Heart right ventricle (tissue), 16 donors: ENCODE results near the gene ARID5B. TPM values are rescaled to one million over a fixed set of nuclear protein-coding genes. Genes with fewer than 3 reads are reported as not detected.

Experiments used
- ATAC-seq, 8 donors: fragments of 200-7000 bp; cut with Tn5 transposase; one replicate each; pipeline ENCODE4 v1.9.1; 2020; ENCODE audit warnings: mild to moderate bottlenecking in 8 of 8, moderate library complexity in 8 of 8, moderate number of reproducible peaks in 1 of 8
- DNase-seq, 2 donors: peaks; one replicate each; pipeline ENCODE4 v3.0.0-alpha.2; 2020
- H3K27ac ChIP-seq, 10 donors: fragments of 200-600 bp; sonication (generic) in 2 of 10; one replicate each; pipeline versions ENCODE4 v1.5.0 to v1.8.0; 2020 to 2022; ENCODE audit warnings: mild to moderate bottlenecking in 3 of 10
- H3K27me3 ChIP-seq, 7 donors: fragments of 200-600 bp; one replicate each; pipeline ENCODE4 v1.8.0; 2021 to 2022; ENCODE audit warnings: mild to moderate bottlenecking in 2 of 7
- H3K36me3 ChIP-seq, 9 donors: fragments of 200-600 bp; sonication (generic) in 1 of 9; one replicate each; pipeline versions ENCODE4 v1.5.0 to v1.8.0; 2020 to 2022; ENCODE audit warnings: mild to moderate bottlenecking in 2 of 9
- H3K4me1 ChIP-seq, 9 donors: fragments of 200-600 bp; sonication (generic) in 1 of 9; one replicate each; pipeline versions ENCODE4 v1.5.0 to v1.8.0; 2020 to 2022; ENCODE audit warnings: mild to moderate bottlenecking in 4 of 9
- H3K4me3 ChIP-seq, 10 donors: fragments of 200-600 bp; sonication (generic) in 2 of 10; one replicate each; pipeline versions ENCODE4 v1.5.0 to v1.8.0; 2020 to 2022; ENCODE audit warnings: mild to moderate bottlenecking in 7 of 10, moderate library complexity in 2 of 10
- H3K9me3 ChIP-seq, 11 donors: fragments of 200-600 bp in 10 of 11; sonication (generic) in 2 of 11; one replicate each; pipeline versions ENCODE4 v1.5.0 to v1.8.0; 2013 to 2022; ENCODE audit warnings: mild to moderate bottlenecking in 2 of 11, control low read depth in 1 of 11, moderate library complexity in 1 of 11
- CTCF ChIP-seq, 9 donors: fragments of 200-600 bp; sonication (generic) in 2 of 9; IDR thresholded peaks; one replicate each; pipeline versions ENCODE4 v1.5.0 to v1.8.0; 2021 to 2022; ENCODE audit warnings: antibody characterized with exemption in 9 of 9, mild to moderate bottlenecking in 5 of 9, moderate library complexity in 1 of 9
- WGBS, 2 donors: extraction: QIAGEN DNeasy Blood & Tissue Kit; methylation state at CpG; one replicate each; pipeline ENCODE4 v1.1.7; 2013; ENCODE audit warnings: inconsistent platforms in 1 of 2; 5-methylcytosine and 5-hydroxymethylcytosine counted together
- intact Hi-C, 10 donors: fragments of 100-400 bp; cut with DNase I; formaldehyde crosslinking; loops; one replicate each; pipeline versions ENCODE4 v1.11.1 to v1.14.2; 2022
- polyA plus RNA-seq, 2 donors: library from polyadenylated mRNA; stranded (reverse); fragments of 200-250 nt; gene quantifications; one replicate each; pipeline ENCODE4 v1.2.3, GENCODE V29; 2013
- total RNA-seq, 10 donors: library from RNA; stranded (reverse); fragmentation: NEBNext Ultra II Directional in 3 of 10; extraction: Animal tissue kit (Norgen Biotek cat#: 25700) in 3 of 10; gene quantifications; one replicate each; pipeline versions ENCODE4 v1.2.1 to v1.2.4, GENCODE V29; 2021 to 2023
- donor health status: Arrhythmogenic right ventricular cardiomyopathy.
- donor health status: ischemic (EF 13 %, LVEDD 7.1; RV severe dilation, severe dysfunction).
- donor health status: healthy with polysubstance abuse.
- donor health status: DM: no; HTN: yes; CAD: no.
- donor health status: DM: no; HTN: no; CAD: no.
- donor health status: ischemic (EF 25% LVEDD 6.9; RV normal size, moderate dysfunction).
- donor health status: ischemic (EF 25% LVEDD 5.7; RV mildly dilated, moderate dysfunction).
- donor health status: healthy.
- donor health status: DM: yes; HTN: yes; CAD: no.
- donor health status: Ischemic cardiomyopathy.
- donor health status: ischemic (EF 35%, LVEDD 5.7; RV mildly dilated, moderate dysfunction).
- donor health status: nonischemic (EF 11% LVEDD 7.7; RV severe dilation, severe dysfunction).
- donor health status: DM: yes; HTN: yes; CAD: no.
- donor health status: PGD.
- donor health status: ischemic (EF 29% LVEDD 5.4; RV normal size, mild dysfunction).
- donor health status: nonischemic (EF 23%, LVEDD 6.1; RV moderate dilation, normal function).

The ARID5B gene
- total and polyA plus RNA-seq, 12 donors = 5.3 to 108 (median 25.5) TPM

GRCh38 chr10:62047228-62047892 is 145.9 kb downstream of the ARID5B start:
- Histone ChIP-seq H3K27me3 (no peaks in the 10 kb centered on the region), H3K36me3 (peaks cover 0 to 11% (median 3%) of the 10 kb centered on the region in 9 donors), H3K4me1 (peaks cover 13 to 85% (median 59%) of the 10 kb centered on the region in 9 donors), H3K9me3 (no peaks in the 10 kb centered on the region), H3K4me3 (no peak overlapping the region), H3K27ac (peak overlapping the region; percentile 88 to 98 (median 94))
- TF ChIP-seq CTCF (IDR thresholded peaks at IDR 0.05) = no peak
- no peak for DNase-seq
- no peak for ATAC-seq
- intact Hi-C loops = loop anchor here in 8 of 10 donors (5.0 to 10.0 kb wide), 4 partner anchors 35 to 145 kb away; partner anchors contain the start of gene ARID5B (in 3 of the 8)
- WGBS, 2 donors = 63 to 73% methylated on average over 3 of the region's 3 CpGs

GRCh38 chr10:62047960-62048383 is 146.5 kb downstream of the ARID5B start:
- Histone ChIP-seq H3K27me3 (no peaks in the 10 kb centered on the region), H3K36me3 (peaks cover 0 to 17% (median 9%) of the 10 kb centered on the region in 9 donors), H3K4me1 (peaks cover 13 to 91% (median 65%) of the 10 kb centered on the region in 9 donors), H3K27ac (peak overlapping the region; percentile 88 to 98 (median 94)), H3K9me3 (no peaks in the 10 kb centered on the region), H3K4me3 (no peak overlapping the region)
- no peak for TF ChIP-seq CTCF (IDR thresholded peaks at IDR 0.05)
- intact Hi-C loops = loop anchor here in 8 of 10 donors (2.0 to 10.0 kb wide), 5 partner anchors 34 to 146 kb away; partner anchors contain the start of gene ARID5B (in 3 of the 8)
- WGBS, 2 donors = 47 to 60% methylated on average over 2 of the region's 2 CpGs
- ATAC-seq (peak in 1 of 8 donors; percentile 2), DNase-seq (no peak)

GRCh38 chr10:62048470-62048869 is 147.0 kb downstream of the ARID5B start:
- Histone ChIP-seq H3K27me3 (no peaks in the 10 kb centered on the region), H3K36me3 (peaks cover 0 to 22% (median 14%) of the 10 kb centered on the region in 9 donors), H3K4me3 (peak overlapping the region in 8 of 10 donors; percentile 50 to 68 (median 60)), H3K4me1 (peaks cover 13 to 91% (median 70%) of the 10 kb centered on the region in 9 donors), H3K9me3 (no peaks in the 10 kb centered on the region), H3K27ac (peak overlapping the region; percentile 88 to 98 (median 94))
- 56 to 61% methylated on average over 5 of the region's 5 CpGs for WGBS, 2 donors
- no peak for TF ChIP-seq CTCF (IDR thresholded peaks at IDR 0.05)
- intact Hi-C loops = loop anchor here in 8 of 10 donors (2.0 to 10.0 kb wide), 5 partner anchors 34 to 146 kb away; partner anchors contain the start of gene ARID5B (in 3 of the 8)
- ATAC-seq (peak in 2 of 8 donors; percentile 13 to 22), DNase-seq (no peak)

GRCh38 chr10:62048919-62049623 is 147.6 kb downstream of the ARID5B start:
- intact Hi-C loops = loop anchor here in 8 of 10 donors (2.0 to 10.0 kb wide), 5 partner anchors 33 to 147 kb away; partner anchors contain the start of gene ARID5B (in 3 of the 8)
- peaks cover 0 to 28% (median 14%) of the 10 kb centered on the region in 9 donors for H3K36me3 ChIP-seq
- peak overlapping the region; percentile 37 to 68 (median 58) for H3K4me3 ChIP-seq
- peaks cover 13 to 91% (median 75%) of the 10 kb centered on the region in 9 donors for H3K4me1 ChIP-seq
- peak; percentile 85 to 97 (median 89) for ATAC-seq
- H3K9me3 ChIP-seq = no peaks in the 10 kb centered on the region
- DNase-seq = peak; percentile 75 to 91
- TF ChIP-seq CTCF (IDR thresholded peaks at IDR 0.05) = no peak
- H3K27ac ChIP-seq = peak overlapping the region; percentile 88 to 98 (median 94)
- H3K27me3 ChIP-seq = no peaks in the 10 kb centered on the region
- 7 to 10% methylated on average over 21 of the region's 21 CpGs for WGBS, 2 donors
